HG02571 (cell line): ENCODE data around the gene BEST2.
"Not testable (repeated sequence)": the region's sequence is repeated elsewhere in the genome, so short reads cannot be mapped to it uniquely, and the experiment has no call there.

Experiments
- ATAC-seq: cut with Tn5 transposase; IDR thresholded peaks from one replicate; pipeline ENCODE4 v1.9.1; 2021; ENCODE audit warnings: mild to moderate bottlenecking, moderate library complexity; ENCODE audit not compliant: unreplicated experiment

BEST2 gene

GRCh38 chr19:12797141-12797587 lies 45.6 kb downstream of the BEST2 start:
- ATAC-seq, result no peak

DNA sequence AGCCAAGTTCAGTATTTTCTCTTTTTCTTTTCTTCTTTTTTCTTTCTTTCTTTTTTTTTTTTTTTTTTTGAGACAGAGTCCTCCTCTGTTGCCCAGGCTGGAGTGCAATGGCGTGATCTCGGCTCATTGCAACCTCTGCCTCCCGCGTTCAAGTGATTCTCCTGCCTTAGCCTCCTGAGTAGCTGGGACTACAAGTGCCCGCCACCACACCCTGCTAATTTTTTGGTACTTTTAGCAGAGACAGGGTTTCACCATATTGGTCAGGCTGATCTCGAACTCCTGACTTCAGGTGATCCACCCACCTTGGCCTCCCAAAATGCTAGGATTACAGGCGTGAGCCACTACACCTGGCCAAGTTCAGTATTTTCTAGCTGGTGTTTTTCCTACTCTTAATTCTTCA lies 46.0 kb downstream of the BEST2 start:
- ATAC-seq, result not testable (repeated sequence)

DNA sequence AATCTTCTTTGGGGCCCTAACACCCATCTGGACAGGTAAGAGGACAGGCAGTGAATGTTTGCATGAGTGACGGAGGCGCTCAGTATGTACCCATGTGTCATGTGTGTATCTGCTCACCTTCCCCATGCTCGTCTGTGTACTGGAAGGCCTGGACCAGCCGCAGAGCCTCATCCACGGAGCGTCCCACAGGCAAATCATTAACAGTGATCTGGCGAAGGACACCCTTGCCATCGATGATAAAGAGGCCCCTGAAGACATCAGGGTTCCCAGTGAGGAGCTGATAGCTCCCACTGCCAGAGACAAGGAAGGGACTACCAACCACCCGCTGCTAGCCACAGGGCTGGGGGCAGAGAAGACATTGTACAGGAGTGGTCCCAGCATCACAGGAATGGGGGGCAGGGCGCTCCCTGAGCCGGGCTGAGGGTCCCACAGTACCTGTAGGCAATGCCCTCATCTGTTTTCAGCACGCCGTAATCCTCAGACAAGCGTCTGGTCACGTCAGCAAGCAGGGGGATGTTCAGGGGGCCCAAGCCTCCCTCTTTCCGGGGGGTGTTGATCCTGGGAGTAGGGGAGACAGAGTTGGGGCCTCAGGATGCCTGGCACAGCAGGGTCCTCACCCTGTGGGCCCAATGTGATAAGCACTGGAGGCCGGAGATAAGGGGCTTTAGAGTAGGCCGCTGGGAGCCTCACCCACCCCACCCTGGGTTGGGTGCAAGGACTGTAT lies 48.3 kb downstream of the BEST2 start:
- ATAC-seq, result no peak

GRCh38 chr19:12800466-12800770 lies 48.8 kb downstream of the BEST2 start:
- no peak for ATAC-seq

DNA sequence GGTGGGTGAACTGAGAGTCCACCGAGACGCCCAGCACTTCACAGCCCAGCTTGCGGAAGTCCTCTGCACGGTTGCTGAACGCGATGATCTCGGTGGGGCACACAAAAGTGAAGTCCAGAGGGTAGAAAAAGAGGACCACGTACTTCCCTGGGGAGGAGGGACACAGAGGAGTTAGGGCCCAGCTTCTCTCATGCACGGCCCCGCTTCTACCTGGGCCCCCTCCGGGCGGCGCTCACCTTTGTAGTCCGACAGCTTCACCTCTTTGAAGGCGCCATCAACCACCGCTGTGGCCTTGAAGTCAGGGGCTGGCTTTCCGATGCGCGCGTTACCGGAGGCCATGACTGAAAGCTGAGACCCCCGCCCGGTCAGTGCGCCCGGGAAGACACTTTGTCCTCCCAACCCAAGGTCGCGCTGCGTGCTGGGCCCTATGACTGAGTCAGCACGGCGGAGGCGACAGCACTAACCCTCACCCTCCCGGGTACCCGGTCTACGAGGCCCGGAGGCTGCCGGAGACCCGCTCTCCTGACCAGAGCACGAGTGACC lies 49.4 kb downstream of the BEST2 start:
- ATAC-seq, result no peak

- no peak for ATAC-seq
Observed at GRCh38 chr19:12801466-12802266, 50.1 kb downstream of the BEST2 start, which contains the start of the genes PRDX2 and THSD8. Gene PRDX2, minus strand, starts transcription at chr19:12801800. Its CDS starts 539 bp downstream, at chr19:12801261. Gene THSD8, plus strand, starts transcription at chr19:12802069. Its CDS starts 3 bp downstream, at chr19:12802072.

- no peak for ATAC-seq
Observed at GRCh38 chr19:12802267-12803106, 50.9 kb downstream of the BEST2 start.

GRCh38 chr19:12804051-12804450 lies 52.5 kb downstream of the BEST2 start:
- no peak for ATAC-seq

- peak; percentile 64 for ATAC-seq
Observed at GRCh38 chr19:12806242-12807081, 54.9 kb downstream of the BEST2 start, which contains the start of gene RNASEH2A. Gene RNASEH2A, plus strand, starts transcription at chr19:12806584. Its CDS starts 90 bp downstream, at chr19:12806674.
